Measurements from ENCODE around the gene ZHX3. TPM values are rescaled to one million over a fixed set of nuclear protein-coding genes. Genes with fewer than 3 reads are reported as not detected.

The ZHX3 gene
- total RNA-seq, 1 donor from 2014 or later, result 34.5 TPM

DNA sequence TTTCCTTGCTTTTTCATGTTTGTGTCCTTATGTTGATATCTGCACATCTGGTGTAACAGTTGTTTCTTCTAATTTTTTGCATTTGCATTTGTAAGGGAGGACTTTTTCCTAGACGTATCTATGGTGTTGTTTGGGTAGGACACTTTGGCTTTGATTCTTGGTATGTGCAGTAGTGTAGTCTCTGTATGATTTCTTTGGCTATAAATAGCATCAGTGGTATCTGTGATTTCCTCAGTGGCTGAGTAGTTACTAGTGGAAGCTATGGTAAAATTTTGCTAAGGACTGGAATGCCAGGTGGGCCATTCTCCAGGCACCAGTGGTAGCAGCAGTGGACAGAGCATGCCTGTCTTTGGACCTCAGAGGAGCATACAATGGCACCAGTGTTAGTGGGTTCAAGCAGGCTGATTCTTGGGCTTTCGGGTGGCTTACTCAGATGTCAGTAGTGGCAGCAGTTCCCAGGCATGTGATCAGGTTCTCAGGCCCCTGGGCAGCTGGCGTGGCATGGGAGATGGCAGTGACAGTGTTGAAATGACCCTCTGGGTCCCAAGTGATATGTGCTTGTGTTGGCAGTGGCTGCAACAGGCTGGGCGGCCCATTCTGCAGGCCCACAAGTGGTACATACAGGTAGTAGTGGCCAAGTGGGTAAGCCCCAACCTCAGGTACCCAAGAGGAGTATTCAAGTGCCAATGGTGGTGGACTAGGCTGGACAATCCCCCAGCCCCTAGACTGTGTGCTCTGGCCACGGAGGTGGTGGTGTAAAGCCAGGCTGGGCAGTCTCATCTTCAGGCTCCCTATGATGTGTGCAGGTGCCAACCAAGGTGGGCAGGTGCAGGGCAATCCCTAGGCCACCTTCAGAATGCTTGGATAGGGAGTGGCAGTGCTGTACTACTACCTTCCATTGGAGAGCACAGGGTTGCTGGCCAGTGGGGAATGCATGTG, 125.7 kb downstream of the ZHX3 start:
- no peak for ATAC-seq

DNA sequence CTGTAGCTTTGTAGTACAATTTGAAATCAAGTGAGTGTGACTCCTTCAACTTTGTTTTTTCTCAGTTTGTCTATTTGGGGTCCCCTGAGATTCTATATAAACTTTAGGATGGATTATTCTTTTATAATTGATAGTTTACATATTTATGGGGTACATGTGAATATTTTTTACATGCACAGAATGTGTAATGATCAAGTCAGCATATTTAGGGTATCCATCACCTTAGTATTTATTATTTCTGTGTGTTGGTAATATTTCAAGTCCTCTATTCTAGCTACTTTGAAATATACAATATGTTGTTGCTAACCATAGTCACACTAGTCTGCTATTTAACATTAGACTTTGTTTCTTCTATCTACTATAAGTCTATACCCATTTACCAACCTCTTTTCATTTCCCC, 129.9 kb downstream of the ZHX3 start:
- no peak for DNase-seq (ENCODE audit: missing footprints)
- intact Hi-C loops (cut with DNase I), result no loop called here
- no peak for ATAC-seq

More for the DNA sequence above, 125.7 kb downstream of the ZHX3 start:
- intact Hi-C loops (cut with DNase I), result no loop called here
- no peak for DNase-seq (ENCODE audit: missing footprints)

GRCh38 chr20:41185013-41185757, 132.3 kb downstream of the ZHX3 start:
- ATAC-seq, result peak; percentile 47

DNA sequence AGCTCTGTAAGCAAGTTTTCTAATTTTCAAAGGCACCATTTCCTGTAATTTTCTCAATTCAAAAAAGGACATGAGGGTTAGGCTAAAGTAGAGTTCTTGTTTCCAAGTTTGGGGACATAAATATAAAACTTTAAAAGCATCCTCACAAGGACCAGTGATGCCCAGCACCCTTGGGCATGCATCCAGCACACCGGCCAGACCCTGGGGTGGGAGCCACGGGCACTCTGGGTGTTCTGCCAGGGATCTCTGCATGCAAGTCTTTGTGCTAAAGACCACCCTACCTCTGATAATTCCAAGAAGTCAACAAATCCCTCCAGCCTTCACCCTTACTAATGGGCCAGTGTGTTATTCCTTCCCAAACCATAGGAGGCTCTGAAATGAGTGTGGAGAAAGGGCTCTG, 133.7 kb downstream of the ZHX3 start:
- intact Hi-C loops (cut with DNase I), result no loop called here
- DNase-seq (ENCODE audit: missing footprints) (no peak), ATAC-seq (no peak)

More at GRCh38 chr20:41185013-41185757, 132.3 kb downstream of the ZHX3 start:
- DNase-seq (ENCODE audit: missing footprints), result no peak
- intact Hi-C loops (cut with DNase I), result no loop called here

DNA sequence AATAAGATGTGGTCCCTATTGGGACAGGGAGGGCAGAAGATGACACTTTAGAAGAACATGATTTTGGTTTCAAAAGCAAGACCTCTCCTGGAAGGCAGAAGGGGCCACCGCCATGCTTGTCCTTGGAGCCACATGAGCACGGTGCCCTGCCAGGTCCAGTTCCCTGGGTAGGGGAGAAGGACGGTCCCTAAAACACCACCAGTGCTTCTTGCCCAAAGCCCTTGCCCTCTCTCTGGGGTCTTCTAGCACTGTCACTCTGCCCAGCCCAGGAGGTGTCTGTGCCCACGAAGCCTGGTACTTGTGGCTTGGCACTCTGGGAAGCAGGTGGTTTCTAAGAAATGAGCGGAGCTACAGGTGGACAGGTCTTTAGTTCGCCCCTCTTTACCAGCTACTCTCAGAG, 134.1 kb downstream of the ZHX3 start:
- intact Hi-C loops (cut with DNase I), result no loop called here
- ATAC-seq (no peak), DNase-seq (ENCODE audit: missing footprints) (no peak)

GRCh38 chr20:41182296-41183212, 135.0 kb downstream of the ZHX3 start:
- no peak for DNase-seq (ENCODE audit: missing footprints)
- intact Hi-C loops (cut with DNase I), result no loop called here
- no peak for ATAC-seq

DNA sequence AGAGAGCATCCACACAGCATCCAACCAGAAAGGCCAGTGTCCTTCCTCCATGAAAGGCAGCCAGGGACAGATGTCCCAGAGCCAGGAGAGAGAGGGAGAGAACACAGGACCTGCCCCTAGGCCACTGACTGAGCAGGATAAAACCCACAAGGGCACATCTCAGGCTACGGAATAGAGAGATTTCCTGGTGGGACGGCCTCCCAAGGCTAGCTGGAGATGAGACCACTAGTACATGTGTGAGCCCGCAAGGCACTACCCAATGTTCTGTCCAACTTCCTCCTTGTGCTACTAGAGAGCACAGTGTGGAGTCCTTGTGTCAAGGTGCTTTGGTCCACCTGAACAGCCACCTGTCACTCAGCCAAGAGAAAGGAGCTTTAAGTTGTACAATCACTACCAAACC, 136.0 kb downstream of the ZHX3 start:
- no peak for ATAC-seq
- no peak for DNase-seq (ENCODE audit: missing footprints)
- intact Hi-C loops (cut with DNase I), result loop anchor here (2.0 kb wide), 1 partner anchor 47 kb away; no protein-coding TSS in a partner anchor

GRCh38 chr20:41180599-41181333, 136.8 kb downstream of the ZHX3 start:
- ATAC-seq (no peak), DNase-seq (ENCODE audit: missing footprints) (no peak)
- intact Hi-C loops (cut with DNase I), result loop anchor here (2.0 kb wide), 1 partner anchor 48 kb away; no protein-coding TSS in a partner anchor

DNA sequence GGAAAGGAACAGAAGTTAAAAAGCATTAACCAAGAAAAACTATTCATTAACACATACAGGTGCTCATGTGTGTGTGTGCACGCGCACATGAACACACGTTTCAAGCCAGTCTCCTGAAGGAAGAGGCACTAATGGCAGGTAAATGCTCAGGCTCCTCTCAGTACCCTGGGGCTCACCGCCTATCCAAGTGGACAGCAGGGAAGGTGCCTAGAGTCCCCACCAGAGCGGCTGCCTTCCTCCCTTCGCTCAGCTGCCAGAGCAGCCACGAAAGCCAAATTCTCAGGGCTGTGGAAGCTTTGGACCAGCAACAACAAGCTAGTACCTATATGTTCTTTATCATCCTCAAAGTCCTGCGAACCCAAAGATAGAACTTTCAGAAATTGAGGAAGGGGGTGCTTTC, 137.6 kb downstream of the ZHX3 start:
- intact Hi-C loops (cut with DNase I), result loop anchor here (2.0 to 5.0 kb wide), 2 partner anchors 49 to 137 kb away; partner anchors contain the start of gene ZHX3
- ATAC-seq, result no peak
- no peak for DNase-seq (ENCODE audit: missing footprints)

DNA sequence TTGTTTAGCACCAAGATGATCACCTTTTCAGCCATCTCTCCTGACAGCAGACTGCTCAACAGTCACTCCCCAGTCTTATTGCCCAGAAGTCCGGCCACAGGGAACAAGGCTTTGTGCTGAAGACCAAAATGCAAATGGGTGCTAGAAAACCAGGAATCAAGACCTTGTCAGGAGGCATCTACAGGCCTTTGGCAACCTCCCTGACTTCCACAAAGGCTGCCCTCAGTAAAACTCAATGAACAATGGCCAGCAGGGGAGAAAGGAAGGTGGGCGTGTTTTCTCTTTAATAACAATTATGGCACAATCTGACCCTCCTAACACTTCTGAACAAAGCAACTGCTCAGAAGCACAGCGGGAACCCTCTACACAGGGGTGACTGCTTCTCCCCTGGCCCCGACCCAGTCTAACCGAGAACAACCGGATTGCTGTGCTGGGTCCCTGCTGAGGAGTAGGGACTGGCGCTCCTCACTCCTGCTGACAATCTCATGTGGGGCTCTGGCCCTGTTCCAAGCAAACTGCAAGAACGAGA, 138.6 kb downstream of the ZHX3 start:
- DNase-seq (ENCODE audit: missing footprints) (no peak), ATAC-seq (peak; percentile 37)
- intact Hi-C loops (cut with DNase I), result loop anchor here (5.0 kb wide), 1 partner anchor 138 kb away; the partner anchor contains the start of gene ZHX3

DNA sequence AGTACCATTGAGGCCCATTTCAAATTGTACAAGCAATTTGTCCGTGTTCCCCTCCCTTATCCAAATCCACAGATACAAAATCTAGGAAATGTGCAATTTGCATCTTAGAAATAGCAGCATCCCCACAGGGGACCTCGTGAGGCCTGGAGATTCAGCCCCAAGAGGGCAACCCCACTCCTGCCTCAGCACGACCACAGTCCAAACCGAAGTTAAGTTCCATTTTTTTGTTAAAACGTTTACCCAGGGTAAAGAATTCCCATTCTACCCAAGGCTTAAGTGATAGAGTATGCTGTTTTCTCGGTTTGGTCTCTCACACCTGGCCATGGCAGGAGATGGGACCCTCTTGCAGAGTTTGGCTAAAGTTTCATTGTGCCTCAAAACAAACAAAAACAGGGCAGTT, 139.0 kb downstream of the ZHX3 start:
- DNase-seq (ENCODE audit: missing footprints) (no peak), ATAC-seq (no peak)
- intact Hi-C loops (cut with DNase I), result loop anchor here (5.0 kb wide), 1 partner anchor 139 kb away; the partner anchor contains the start of gene ZHX3

DNA sequence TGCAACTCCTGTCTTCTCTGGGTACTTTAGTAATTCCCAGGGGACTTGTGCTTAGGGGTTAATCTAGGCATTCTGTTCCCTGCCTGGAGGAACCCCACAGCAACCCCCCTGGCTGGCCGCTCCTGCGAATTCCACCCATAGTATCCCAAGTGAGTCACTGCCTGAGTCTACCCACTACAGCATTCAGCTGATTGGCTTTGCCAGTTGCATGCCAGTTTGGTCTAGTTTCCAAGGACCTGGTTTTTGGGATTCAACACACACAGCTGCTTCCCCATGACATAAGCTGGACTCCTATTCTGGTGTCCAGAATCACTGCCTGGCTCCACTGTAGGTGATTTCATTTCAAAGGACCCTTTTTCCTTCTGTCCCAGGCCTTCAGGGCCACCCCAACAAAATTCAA, 139.9 kb downstream of the ZHX3 start:
- DNase-seq (ENCODE audit: missing footprints) (no peak), ATAC-seq (peak; percentile 36)
- intact Hi-C loops (cut with DNase I), result loop anchor here (5.0 kb wide), 1 partner anchor 140 kb away; the partner anchor contains the start of gene ZHX3

GRCh38 chr20:41176711-41177552, 140.6 kb downstream of the ZHX3 start:
- intact Hi-C loops (cut with DNase I), result loop anchor here (5.0 kb wide), 1 partner anchor 140 kb away; the partner anchor contains the start of gene ZHX3
- DNase-seq (ENCODE audit: missing footprints) (no peak), ATAC-seq (no peak)

GRCh38 chr20:41175727-41176330, 141.7 kb downstream of the ZHX3 start:
- ATAC-seq (no peak), DNase-seq (ENCODE audit: missing footprints) (no peak)
- intact Hi-C loops (cut with DNase I), result loop anchor here (5.0 kb wide), 1 partner anchor 141 kb away; the partner anchor contains the start of gene ZHX3

DNA sequence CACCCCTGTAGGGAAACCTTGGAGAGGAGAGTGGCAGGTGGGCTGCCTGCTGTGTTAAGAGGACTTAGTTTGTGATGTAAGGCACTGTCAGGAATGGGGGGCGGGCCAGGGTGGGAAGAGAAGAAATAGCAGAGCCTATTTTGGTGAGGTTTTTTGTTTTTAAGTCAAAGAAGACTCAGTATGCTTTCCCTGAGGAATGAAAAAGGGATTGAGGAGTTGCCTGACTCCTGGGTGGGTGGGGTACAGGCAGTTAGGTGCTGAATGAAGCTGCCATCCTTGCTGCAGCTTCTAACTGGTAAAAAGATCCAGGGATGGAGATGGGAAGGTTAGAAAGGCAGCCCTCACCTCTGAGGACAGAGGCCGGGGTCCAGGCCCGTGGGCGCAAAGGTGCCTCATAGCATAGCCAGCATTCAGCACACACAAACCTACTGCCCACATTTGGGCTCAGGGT, 142.3 kb downstream of the ZHX3 start:
- intact Hi-C loops (cut with DNase I), result loop anchor here (5.0 kb wide), 1 partner anchor 142 kb away; the partner anchor contains the start of gene ZHX3
- ATAC-seq (no peak), DNase-seq (ENCODE audit: missing footprints) (no peak)

- ATAC-seq, result peak; percentile 49
- intact Hi-C loops (cut with DNase I), result loop anchor here (5.0 kb wide), 3 partner anchors 73 to 238 kb away; partner anchors contain the start of gene ZHX3
- no peak for DNase-seq (ENCODE audit: missing footprints)
These were observed 142.7 kb downstream of the ZHX3 start for GRCh38 chr20:41174782-41175181.

Measured in Right ventricle myocardium inferior (tissue), 1 donor.